Muscle of arm (tissue), 12 donors: ENCODE measurements around the gene PTPRJ. TPM values are rescaled to one million over a fixed set of nuclear protein-coding genes. Genes with fewer than 3 reads are reported as not detected.

Experiments
- DNase-seq: peaks from one replicate; pipeline ENCODE4 v3.0.0-alpha.2; 2013
- polyA plus RNA-seq, 12 donors: library from polyadenylated mRNA; unstranded; fragments of 120-200 nt; gene quantifications; one replicate each; pipeline ENCODE4 v1.2.1, GENCODE V29; 2013; ENCODE audit not compliant: insufficient read length in 12 of 12

The PTPRJ gene
- polyA plus RNA-seq, 12 donors: 2.1 to 8.6 (median 3.5) TPM; not detected in 1

DNA sequence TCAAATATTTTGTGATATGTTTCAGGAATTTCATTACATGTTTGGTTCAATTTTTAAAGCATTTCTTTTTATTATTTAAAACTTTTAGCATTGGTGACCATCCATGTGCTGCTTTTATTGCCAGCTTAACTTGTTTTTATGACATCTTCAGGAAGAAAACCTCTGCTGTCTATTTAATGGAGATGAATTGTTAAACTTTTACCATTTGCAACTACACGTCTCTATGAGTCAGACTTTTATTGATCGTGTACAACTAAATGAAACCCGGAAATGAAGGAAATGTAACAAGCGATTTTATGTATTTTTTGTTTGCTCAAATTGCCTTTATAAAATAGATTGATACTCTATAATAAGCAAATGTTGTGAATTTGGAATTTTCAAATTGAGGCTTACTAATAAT lies 113.0 kb downstream of the PTPRJ start:
- DNase-seq: no peak

DNA sequence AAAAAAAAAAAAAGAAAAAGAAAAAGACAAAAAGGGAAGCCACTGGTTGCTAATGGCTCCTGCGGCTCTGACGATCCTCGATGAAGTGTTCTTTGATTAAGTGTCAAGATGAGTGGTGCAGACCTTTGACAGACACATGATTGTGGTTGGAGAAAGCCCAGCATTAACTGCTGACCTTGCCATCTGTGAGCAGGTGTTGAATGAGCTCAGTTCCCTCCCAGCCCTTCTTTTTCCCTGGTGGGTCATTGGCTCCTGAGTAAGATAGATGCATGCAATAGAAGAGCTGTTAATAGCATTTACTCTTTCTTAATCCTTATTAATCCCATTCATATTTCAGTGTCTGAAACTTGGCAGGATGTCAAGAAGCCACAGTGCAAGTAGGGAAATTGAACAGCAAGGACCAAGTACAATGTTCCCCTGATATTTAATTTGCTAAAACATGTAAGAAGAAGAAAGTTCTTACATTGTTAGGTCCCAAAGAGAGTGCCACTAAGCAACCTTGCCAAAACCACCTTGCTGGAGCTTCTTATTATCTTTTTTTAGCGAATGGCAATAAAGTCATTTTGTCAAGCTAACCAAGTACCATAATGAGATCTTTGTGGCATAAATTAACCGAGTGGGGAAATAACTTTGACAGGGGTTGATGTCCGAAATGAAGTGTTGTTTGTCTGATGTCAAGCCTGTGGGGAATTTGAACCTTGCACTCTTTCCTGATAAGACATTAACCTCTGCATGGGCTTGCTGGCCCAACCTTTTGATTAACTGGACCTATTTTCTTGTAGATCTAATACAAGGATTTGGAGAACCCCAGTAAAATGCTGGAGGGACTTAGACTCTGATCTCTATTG lies 113.7 kb downstream of the PTPRJ start:
- DNase-seq: no peak

DNA sequence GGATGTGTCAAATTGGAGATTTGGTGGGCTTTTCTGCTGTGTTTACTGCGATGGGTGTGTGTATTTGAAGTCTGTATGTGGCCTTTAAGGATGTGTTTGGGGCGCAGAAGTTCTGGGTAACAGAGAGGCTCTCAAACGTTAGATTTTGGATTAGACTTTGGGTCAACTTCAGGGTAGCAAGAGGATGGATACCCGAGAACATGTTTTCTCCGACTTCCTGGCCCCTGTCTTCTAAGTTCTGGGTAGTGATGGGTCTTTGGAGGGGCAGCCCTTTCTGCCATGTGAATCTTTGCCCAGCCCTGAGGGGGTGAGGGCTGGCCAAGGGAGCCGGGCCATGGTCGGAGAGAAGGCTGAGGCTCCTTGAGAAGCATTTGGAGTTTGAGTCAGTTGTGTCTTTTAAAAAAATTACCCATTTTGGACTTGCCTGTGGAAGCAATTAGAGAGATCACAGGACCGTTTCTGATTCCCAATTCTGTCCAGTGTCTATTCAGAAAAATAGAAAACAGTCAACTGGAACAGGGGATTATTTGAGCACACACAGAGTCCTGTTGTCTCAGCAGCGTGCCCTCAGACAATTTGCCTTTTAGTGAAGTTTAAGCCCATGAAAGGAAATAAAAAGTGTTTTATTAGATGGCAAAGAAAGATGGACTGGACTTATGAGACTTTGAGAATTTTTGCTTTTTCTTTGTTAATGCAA lies 114.4 kb downstream of the PTPRJ start:
- no peak for DNase-seq

DNA sequence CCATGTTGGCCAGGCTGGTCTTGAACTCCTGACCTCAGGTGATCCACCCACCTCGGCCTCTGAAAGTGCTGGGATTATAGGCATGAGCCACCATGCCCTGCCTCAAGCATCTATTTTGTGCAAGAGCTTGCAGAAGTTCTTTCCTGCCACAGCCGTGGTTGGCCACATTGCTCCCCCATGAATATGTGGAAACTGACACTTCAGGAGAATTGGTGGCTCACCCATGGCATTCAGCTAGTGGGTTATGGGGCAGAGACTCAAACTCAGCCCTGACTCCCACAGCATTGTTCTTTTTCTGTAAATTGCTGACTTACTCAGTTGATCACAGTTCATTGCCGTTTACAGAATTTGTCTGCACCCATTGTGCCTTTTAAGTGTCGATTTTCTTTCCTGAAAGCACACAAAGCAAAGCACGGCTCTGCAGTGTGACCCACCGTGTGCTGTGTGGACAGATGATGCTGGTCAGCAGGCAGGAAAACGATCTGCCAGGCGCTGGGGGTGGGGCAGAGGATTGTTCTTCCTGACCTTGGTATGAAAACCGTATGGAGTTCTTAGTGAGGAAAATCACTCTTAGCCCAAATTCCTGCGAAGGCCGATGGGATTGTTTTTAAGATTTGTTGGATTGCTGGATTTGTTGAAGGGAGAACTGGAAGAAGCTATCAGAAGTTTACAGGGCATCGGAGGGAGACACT lies 115.6 kb downstream of the PTPRJ start:
- no peak for DNase-seq

DNA sequence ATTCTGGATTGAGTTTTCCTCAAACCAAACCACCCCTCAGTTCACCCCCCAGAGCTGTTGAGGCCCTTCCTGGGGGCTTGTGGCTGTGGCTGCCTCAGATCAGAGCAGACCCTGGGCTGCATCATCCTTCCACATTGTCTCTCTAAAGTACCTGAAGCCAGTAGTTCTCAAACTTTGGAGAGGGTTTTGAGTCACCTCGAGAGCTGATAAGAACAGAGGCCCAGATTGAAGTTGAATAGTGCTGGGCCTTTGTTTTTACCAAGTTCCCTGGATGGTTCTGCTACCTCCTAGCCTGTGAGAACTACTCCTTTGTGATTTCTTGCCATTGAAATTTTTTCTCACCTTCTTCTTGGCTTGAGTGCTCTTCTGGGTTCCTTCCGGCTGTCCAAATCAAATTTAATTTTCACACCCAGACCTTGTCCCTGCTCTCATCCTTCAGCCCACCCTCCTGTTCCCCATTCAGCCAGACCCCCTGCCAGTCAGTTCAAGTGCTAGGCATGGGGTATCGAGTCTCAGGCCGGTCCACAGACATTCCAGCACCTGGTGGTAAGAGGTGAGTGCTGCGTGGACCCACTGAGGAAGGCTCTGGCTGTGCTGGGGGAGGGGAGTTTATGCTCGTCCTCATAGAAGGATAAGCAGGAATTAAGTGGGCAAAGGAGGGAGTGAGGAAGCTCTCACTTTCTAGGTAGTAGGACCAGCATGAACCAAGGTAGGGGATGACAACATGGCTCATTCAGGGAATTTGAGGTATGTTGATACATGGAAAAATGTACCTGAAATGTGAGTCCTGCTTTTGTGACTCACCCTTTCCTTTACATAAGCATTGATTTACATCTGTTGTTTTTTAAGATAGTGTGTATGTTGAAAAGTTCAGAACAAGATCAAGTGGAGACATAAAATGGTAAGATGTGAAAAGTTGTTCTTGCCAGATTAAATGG lies 116.5 kb downstream of the PTPRJ start:
- DNase-seq: no peak

DNA sequence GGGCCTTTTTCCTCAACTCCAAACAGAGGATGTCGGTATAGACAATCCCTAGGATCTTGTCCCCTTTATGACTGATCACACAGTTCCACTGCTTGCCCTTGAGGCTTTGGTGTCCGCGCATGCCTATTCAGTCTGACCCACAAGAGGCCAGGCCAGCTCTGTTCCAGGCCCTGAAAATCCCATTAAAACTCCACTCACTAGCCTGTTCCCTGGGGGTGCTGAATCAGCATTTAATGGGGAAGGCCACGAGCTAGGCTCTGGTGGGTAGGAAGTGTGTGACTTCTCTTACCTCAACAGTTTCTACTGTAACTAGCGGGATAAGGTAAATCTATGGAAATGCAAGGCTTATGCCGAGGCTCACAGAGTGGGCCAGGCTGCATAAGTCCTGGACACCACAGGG lies 117.7 kb downstream of the PTPRJ start:
- DNase-seq: no peak

DNA sequence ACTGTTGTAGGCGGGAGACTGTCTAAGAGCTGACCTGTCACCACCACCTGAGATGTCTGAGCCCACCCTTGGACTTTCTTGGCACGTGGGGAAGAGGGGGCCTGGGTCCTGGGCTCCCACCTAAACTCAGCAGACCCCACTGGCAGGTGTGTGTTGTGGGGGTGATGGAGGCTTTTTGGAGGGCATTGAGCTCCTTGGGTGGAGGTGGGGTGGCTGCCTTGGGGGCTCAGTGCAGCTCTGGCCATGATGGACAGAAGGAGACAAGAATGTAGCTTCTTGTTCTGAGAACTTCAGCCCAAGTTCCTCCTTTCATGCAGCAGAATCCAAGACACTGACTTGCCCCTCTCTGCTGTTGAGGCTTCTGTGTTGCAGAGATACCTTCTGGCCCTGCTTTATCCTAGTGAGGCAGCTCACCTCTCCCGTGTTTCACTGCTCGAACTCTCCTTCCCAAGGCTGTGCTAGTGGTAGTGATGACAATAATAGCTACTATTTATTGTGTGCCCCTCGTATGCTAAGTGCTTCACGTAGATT lies 119.6 kb downstream of the PTPRJ start:
- DNase-seq: no peak

DNA sequence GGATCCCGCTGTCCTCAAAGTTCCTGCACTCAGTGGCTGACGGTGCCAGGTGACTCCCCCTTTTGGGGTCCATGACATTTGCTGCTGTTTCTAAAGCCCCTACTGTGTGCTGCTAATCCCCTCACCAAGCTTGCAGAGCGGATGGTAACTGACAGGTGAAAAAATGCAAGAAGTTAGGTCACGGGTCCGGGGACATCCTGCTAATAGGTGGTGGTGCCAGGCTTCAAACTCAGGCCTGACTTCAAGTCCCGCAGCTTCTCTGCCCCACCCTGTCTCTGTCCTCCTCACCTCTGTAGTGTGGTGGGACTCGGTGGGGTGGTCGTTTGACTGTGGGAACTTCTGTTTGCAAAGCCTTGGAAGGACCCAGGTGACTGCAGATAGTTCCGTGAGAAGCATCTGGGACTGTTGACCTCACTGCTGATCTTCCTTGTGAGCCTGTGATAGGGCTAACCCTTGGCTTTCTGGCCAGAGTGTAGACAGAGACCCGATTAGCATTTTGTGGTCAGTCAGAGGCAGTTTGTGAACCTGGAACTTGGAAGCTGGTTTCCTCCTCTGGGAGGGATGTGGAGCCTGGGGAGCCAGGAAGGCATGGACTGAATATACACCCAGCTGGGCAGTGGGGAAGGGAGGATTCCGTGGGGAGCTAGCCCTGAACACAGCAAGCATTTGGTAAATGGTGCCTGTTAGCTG lies 120.8 kb downstream of the PTPRJ start:
- DNase-seq: no peak

DNA sequence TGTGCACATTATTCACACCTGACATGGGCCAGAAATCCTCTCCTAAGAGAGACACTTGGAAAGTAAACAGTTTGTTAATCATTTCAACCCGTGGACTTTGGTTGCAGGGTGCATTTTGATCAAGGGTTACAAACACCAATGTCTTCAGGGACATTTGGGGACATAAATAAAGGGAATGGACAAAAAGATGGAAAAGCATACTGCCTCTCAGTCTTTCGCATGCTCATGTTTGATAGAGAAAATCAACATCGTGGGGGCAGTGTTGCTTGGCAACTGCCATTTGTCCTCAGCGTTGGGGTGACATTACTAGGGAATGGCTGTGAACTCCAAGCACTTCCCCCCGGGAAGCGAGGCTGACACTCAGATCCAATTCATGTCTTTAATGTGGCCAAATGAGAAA lies 121.6 kb downstream of the PTPRJ start:
- DNase-seq: no peak

DNA sequence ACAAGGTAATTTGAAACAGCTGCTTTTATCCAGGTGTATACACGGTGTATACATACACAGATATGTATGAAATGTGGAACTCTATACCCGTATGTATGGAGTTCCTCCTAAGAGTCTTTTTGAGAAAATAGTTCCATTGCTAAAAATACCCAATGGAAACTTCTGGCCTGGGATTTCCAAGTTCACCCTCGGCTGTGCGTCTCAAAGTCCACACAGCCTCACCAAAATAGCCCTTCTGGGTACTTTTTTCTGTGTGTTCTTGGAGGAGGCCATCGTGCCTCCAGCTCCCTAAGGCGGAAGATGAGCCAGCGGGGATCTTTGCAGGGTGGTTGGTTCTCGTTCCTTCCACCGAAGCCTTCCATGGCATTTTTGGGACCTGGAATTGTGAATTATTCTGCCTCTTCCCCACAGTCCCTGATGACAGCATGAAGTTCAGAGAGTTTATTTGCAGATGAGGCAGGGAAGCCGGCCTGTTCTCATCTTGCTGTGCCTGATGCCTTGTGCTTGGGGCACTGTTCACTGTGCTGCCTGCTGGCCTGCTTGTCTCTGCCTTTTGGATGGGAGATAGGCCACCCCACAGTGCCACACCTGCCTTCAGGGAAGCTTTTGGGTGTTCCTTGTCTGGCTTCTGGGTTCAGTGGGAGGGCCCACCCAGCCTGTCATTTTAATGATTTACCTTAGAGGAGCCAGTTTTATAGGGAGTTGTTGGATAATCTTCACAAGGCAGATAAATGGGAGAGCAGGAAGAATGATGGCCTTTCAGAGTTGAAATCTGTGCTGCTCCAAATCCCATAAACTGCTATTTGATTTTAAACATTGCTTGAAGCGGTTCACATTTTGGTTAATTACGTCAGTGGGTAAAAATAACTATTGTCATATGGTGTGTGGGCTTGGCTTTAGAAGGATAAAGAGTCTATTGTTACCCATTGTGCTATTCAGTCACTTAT lies 123.5 kb downstream of the PTPRJ start:
- no peak for DNase-seq

DNA sequence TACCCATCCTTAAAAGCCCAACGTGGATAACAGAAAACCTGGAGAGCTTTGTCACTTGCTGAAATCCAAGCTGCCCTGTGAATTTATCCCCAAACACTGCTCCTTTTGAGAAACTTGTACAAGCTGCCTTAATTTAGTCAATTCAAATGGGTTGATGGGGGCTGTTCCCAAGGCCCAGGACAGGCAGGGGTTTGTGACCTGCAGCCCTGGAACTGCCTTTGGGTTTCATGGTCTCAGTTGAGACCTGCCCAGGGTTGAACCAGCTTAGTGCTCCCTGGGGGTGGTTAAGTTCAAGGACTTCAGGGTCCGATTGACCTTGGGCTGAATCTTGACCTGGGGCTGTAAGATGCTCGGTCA lies 124.2 kb downstream of the PTPRJ start:
- DNase-seq: no peak

DNA sequence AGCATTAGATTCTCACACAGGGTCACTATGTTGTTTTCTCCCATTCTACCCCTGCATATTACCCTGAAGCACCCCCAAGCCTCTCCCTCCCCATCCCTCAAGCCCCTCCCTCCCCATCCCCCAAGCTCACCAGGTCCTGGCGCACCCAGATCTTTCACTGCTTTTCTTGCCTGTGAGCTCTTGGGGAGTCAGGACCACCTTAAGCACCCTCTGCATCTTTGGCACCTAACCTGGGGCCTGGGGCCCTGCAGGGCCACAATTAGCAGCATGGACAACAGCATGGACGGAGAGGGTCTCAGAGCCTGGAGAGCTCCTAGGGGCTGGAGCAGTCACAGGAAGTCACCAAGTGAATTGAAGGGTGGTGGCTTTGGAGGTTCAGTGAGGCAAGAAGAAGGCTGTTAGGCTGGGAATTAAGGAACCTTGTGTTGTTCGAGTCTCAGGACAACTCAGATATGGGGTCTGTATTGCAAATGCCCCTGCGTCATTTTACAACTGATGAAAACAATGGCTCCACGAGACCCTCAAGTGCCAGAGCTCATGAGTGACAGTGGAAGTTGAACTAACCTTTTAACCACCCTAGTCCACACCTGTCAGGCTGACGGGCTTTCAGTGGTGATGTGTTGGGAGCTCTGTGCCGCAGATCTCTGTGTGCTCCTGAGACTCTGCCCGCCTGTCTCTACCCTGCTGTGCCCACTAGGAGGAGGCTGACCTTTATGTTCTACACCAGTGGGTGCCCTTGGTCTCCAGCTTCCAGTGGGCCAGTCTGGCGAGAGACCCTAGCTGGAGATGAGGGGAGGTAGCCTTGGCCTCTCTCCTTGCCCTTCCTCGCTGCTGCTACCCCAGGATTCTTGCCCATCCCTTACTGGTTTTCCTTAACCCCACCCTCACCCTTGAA lies 125.0 kb downstream of the PTPRJ start:
- no peak for DNase-seq

DNA sequence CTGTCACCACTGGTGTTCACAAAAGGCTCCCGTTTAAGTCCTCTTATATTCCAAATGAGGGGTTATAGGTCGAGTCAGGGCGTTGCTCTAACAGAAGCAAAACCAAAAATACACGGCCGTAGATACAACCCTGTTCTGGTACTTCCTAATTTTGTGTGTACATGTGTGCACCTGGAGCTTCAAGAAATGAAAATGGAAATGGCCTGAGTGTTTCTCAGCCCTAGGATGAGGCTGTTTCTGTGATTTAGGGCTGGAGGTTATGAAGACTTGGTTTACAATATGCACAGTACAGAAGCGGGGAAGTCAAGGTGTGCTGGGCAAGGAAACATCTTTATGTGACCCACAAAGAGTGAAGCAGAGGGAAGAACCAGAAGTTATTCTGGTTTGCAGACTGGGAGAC lies 125.8 kb downstream of the PTPRJ start:
- DNase-seq: no peak

DNA sequence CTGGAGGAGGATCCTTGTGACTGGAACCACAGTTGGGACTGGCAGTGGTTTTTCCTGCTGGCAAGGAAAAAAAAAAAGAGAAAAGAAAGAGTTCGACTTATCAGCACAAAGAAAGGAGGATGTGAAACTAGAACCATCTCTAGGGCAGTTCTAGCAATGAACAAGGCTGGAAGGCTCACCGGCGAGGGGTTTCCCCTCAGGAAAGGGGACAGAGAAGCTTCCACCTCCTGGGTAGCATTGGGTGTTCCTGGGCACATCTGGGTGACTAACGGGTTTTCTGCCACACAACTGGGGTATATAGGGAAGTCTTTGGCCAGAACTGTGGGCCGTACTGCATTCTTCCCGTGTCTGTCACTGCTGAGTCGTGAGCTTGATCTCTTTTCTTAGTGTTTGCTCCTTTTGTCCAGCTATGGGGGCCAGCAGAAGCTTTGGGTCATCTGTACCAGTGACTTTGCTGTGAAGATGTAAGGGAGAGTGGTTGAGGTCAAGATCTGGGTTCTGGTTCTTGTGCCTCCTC lies 126.9 kb downstream of the PTPRJ start:
- no peak for DNase-seq

DNA sequence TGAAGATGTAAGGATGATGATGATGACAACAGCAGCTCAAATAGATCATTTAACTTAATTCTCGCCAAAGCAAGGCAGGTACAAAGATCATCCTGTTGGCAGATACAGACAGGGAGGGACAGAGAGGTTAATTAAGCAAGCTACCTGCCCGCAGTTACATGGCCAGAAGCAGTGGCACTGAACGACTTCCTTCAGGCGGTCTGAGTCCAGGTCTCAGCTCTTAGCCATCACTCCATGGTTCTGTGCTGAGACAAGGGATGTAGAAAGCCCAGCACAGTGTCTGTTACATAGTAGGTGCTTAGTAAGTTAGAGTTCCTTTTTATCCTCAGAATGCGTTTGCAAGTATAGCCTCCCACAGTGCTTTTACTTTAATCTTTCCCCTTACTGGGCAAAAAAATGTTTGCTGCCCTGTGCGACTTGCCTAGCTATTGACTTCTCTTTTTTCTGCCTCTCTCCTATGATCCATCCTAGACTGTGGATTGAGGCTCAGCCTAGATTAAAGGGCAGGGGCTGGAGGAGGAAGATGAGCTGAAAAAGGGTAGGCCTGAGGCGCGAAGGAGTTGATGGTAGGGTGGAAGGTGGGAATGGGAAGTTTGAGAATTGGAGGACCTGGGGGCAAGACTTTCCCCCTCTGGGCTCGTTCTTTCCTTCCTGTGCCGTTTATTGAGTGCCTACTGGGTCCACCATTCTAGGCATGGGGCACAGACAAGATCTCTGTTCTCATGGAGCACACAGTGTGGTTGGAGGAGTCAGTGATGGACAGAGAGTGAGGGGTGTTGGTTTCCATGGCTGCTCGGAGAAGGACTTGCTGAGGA lies 128.1 kb downstream of the PTPRJ start:
- no peak for DNase-seq

DNA sequence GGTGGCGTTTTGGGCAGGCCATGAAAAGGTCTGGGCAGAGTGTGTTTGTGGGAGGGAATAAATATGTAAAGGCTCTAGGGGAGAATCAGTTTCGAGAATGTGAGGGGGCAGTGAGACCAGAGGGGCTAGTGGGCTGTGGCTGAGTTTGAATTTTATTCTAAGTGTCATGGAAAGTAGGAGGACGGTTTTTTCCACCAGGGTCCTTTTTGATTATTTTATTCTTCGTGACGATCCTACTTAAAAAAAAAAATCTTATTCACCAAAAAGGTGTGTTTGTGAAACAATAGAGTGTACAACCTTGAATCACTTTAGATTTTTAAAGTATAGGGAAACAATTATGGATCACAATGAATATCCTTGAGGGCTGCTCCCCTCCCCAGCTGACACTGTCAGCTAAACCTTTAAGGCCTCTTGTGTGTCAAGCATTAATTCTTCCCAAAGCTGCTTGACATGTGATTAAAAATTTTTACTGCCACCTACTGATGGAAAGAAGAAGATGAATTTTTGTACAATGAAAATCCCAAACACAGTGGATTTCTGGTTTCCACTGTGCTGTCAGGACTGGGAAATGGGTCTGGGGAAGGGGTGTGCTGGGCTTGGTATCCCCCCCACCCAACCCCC lies 128.8 kb downstream of the PTPRJ start:
- no peak for DNase-seq

DNA sequence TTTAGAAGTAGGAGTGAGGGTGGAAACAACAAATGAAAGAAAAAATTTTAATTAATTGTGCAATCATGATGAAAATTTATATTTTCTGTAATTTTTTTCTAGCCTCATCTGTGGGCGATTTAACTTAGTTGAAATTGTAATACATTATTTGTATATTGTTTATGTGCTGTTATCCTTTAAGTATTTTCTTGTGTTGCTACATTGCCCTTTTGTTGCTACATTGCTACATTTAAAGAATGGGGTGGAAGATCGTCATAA lies 130.1 kb downstream of the PTPRJ start:
- DNase-seq: no peak
